NT2/D1 (cell line): Measurements from ENCODE around the gene DMRTA1.
"Not testable (repeated sequence)": the region's sequence is repeated elsewhere in the genome, so short reads cannot be mapped to it uniquely, and the experiment has no call there.

Experiments used
- DNase-seq: peaks from one replicate; pipeline ENCODE4 v3.0.0-alpha.2; 2011; ENCODE audit warnings: low read depth, low spot score
- H3K27me3 ChIP-seq: 2 replicates; pipeline ENCODE4 v1.6.0; 2011; ENCODE audit warnings: mild to moderate bottlenecking; ENCODE audit not compliant: insufficient read length, insufficient read depth
- H3K36me3 ChIP-seq: 2 replicates; pipeline ENCODE4 v1.6.1; 2011; ENCODE audit warnings: mild to moderate bottlenecking, low read length, mixed read lengths; ENCODE audit not compliant: insufficient read depth, insufficient read length
- H3K4me1 ChIP-seq: 2 replicates; pipeline ENCODE4 v1.5.1; 2011; ENCODE audit not compliant: insufficient read depth, insufficient read length
- H3K4me3 ChIP-seq: 2 replicates; pipeline ENCODE4 v1.5.1; 2011; ENCODE audit warnings: low read depth; ENCODE audit not compliant: insufficient read length
- H3K9ac ChIP-seq: 2 replicates; pipeline ENCODE4 v1.6.0; 2011; ENCODE audit warnings: low read depth; ENCODE audit not compliant: insufficient read length
- H3K9me3 ChIP-seq: 2 replicates; pipeline ENCODE4 v1.5.1; 2011; ENCODE audit warnings: mild to moderate bottlenecking, low read length; ENCODE audit not compliant: insufficient read depth
- SUZ12 ChIP-seq: IDR thresholded peaks from 2 replicates; pipeline ENCODE4 v1.6.1; 2011; ENCODE audit not compliant: insufficient read length, insufficient read depth; ENCODE audit errors: extremely low read depth
- YY1 ChIP-seq: IDR thresholded peaks from 2 replicates; pipeline ENCODE4 v1.6.1; 2011; ENCODE audit not compliant: insufficient read length, insufficient read depth
- ZNF274 ChIP-seq: IDR thresholded peaks from 2 replicates; pipeline ENCODE4 v1.6.1; 2011; ENCODE audit warnings: mild to moderate bottlenecking, low read depth, low read length

The DMRTA1 gene

GRCh38 chr9:22424616-22425015, 22.0 kb upstream of the DMRTA1 start:
- TF ChIP-seq ZNF274 (no peak), SUZ12 (no peak), YY1 (no peak)
- no peak overlapping the region for H3K9ac ChIP-seq
- H3K4me1 ChIP-seq, result no peaks in the 10 kb centered on the region
- no peaks in the 10 kb centered on the region for H3K27me3 ChIP-seq
- H3K4me3 ChIP-seq, result no peak overlapping the region
- no peaks in the 10 kb centered on the region for H3K9me3 ChIP-seq
- DNase-seq, result no peak
- no peaks in the 10 kb centered on the region for H3K36me3 ChIP-seq

- H3K4me1 ChIP-seq, result no peaks in the 10 kb centered on the region
- TF ChIP-seq ZNF274 (no peak), YY1 (no peak), SUZ12 (no peak)
- H3K9me3 ChIP-seq, result no peaks in the 10 kb centered on the region
- no peak overlapping the region for H3K4me3 ChIP-seq
- H3K9ac ChIP-seq, result no peak overlapping the region
- no peaks in the 10 kb centered on the region for H3K27me3 ChIP-seq
- no peak for DNase-seq
- no peaks in the 10 kb centered on the region for H3K36me3 ChIP-seq
Measured at GRCh38 chr9:22425551-22425950, 21.1 kb upstream of the DMRTA1 start.

GRCh38 chr9:22427226-22427880, 19.3 kb upstream of the DMRTA1 start:
- H3K4me3 ChIP-seq, result no peak overlapping the region
- H3K36me3 ChIP-seq, result no peaks in the 10 kb centered on the region
- TF ChIP-seq ZNF274 (no peak), SUZ12 (no peak), YY1 (no peak)
- no peak overlapping the region for H3K9ac ChIP-seq
- no peaks in the 10 kb centered on the region for H3K27me3 ChIP-seq
- no peaks in the 10 kb centered on the region for H3K9me3 ChIP-seq
- H3K4me1 ChIP-seq, result no peaks in the 10 kb centered on the region
- DNase-seq, result no peak

DNA sequence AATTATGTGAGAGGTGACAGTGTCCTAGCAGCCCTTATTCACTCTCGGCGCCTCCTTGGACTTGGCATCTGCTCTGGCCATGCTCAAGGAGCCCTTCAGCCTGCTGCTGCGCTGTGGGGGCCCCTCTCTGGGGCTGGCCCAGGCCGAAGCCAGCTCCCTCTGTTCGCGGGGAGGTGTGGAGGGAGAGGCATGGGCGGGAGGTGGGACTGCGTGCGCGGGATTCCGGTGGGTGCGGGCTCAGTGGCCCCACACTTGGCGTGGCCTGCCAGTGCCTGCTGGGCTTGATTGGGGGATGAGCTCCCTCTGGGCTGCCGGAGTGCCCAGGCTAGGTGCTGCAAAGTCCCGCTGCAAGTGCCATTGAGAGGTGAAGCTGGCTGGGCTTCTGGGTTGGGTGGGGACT, 12.9 kb upstream of the DMRTA1 start:
- no peak overlapping the region for H3K9ac ChIP-seq

GRCh38 chr9:22435252-22435651, 11.4 kb upstream of the DMRTA1 start:
- DNase-seq, H3K4me3 ChIP-seq, H3K36me3 ChIP-seq, H3K4me1 ChIP-seq, H3K9me3 ChIP-seq, H3K27me3 ChIP-seq, H3K9ac ChIP-seq: not testable (repeated sequence)

More for the DNA sequence above, 12.9 kb upstream of the DMRTA1 start:
- Histone ChIP-seq H3K4me3 (no peak overlapping the region), H3K36me3 (no peaks in the 10 kb centered on the region), H3K4me1 (no peaks in the 10 kb centered on the region), H3K9me3 (no peaks in the 10 kb centered on the region), H3K27me3 (no peaks in the 10 kb centered on the region)
- TF ChIP-seq SUZ12, result no peak
- no peak for TF ChIP-seq ZNF274
- TF ChIP-seq YY1, result no peak
- no peak for DNase-seq

GRCh38 chr9:22437461-22438067, 9.1 kb upstream of the DMRTA1 start:
- H3K36me3 ChIP-seq, H3K4me1 ChIP-seq, H3K9me3 ChIP-seq, H3K4me3 ChIP-seq, DNase-seq, H3K27me3 ChIP-seq, H3K9ac ChIP-seq: not testable (repeated sequence)

- DNase-seq, result no peak
- H3K9me3 ChIP-seq, result peaks cover 12% of the 10 kb centered on the region
- no peak overlapping the region for H3K4me3 ChIP-seq
- H3K27me3 ChIP-seq, result no peaks in the 10 kb centered on the region
- no peak overlapping the region for H3K9ac ChIP-seq
- no peaks in the 10 kb centered on the region for H3K4me1 ChIP-seq
- no peak for TF ChIP-seq SUZ12
- TF ChIP-seq YY1, result no peak
- no peak for TF ChIP-seq ZNF274
- no peaks in the 10 kb centered on the region for H3K36me3 ChIP-seq
Measured at GRCh38 chr9:22440841-22441240, 5.8 kb upstream of the DMRTA1 start.
